Erythroblast (primary cell): ENCODE data around the gene MOXD1.

Source experiments
- GATA1 ChIP-seq: IDR thresholded peaks from 2 replicates; pipeline ENCODE4 v1.6.1; 2011; ENCODE audit warnings: low read depth, mild to moderate bottlenecking, control low read depth, low read length, moderate library complexity
- POLR2A ChIP-seq: IDR thresholded peaks from 2 replicates; pipeline ENCODE4 v1.6.1; 2011; ENCODE audit warnings: mild to moderate bottlenecking, low read length

DNA sequence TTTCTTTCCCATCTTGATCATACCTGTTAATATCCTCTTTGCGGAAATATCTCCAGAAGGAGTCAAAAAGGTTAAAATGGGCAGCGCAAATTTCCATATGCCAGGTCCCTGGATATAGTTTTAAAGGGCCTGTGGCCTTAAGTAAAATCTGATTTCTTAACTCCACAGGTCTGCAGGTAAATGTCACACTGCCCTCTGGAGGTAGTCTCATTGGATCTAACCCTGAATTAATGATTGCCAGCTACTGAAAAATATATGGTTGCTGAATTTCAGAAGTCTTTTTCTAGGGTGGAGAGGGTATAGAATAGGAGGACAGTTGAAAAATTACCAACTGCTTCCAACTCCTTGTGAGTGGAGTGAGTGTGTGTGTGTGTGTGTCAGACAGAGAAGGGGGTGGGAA, 8.5 kb downstream of the MOXD1 start:
- TF ChIP-seq POLR2A (no peak), GATA1 (no peak)
